CD4-positive, alpha-beta T cell treated with Interleukin-15 for 4 hours (primary cell): ENCODE data around the gene IGSF11.

Experiments
- DNase-seq: peaks from one replicate; pipeline ENCODE4 v3.0.0-alpha.2; 2020; ENCODE audit warnings: low spot score

IGSF11 gene

DNA sequence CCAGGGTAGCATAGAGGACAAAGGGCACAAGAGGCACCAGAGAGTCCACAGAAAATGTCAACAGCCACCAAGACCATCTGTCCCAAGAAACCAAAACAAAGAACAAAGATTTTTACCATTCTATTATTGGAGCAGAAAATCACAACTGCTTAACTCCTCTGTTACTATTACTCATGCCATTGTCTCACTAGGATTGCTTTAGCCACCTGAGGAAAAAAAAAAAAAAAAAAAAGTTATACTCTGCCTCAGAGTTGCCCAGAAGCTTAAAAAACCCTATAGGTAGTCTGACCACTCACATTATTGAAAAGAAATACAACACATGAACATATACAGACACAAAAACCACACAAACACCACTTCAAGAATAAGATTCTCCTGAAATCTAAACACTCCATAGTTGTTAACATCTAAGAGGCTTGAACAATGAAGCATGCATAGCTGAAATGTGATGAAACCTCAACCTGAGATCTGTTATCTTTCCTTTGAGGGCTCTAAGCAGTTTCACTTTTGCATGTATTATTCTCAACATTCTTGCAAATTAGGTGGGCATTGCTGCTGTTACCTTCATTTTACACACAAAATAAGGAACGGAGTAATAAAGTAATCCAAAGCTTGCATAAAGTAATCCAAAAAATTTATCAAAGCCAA is 85.4 kb downstream of the IGSF11 start:
- peak; percentile 6 for DNase-seq

GRCh38 chr3:118948146-118948545 is 86.5 kb downstream of the IGSF11 start:
- DNase-seq, result no peak

- DNase-seq, result no peak
Observed at GRCh38 chr3:118946449-118946848, 88.2 kb downstream of the IGSF11 start.

- no peak for DNase-seq
Observed at GRCh38 chr3:118945834-118946233, 88.8 kb downstream of the IGSF11 start.

- no peak for DNase-seq
Observed at GRCh38 chr3:118943597-118943996, 91.0 kb downstream of the IGSF11 start.

DNA sequence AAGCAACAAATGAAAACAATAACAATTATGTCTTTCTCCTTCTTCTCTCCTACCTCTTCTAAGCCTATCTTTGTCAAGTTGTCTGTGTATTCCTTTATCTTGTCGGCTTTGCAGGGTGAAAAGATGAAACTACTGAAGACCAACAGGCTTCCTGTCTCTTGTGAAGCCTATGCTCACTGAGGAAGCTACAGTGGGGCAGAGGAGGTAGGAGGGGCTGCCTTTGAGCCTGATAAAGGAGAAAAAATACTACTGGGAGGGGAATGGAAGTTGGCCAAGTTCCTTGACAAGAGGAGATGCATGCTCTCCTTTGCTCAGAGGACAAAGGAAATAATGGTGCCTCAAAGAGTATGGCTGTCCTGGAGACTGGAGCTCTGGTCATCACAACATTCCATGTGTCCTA is 92.0 kb downstream of the IGSF11 start:
- no peak for DNase-seq

DNA sequence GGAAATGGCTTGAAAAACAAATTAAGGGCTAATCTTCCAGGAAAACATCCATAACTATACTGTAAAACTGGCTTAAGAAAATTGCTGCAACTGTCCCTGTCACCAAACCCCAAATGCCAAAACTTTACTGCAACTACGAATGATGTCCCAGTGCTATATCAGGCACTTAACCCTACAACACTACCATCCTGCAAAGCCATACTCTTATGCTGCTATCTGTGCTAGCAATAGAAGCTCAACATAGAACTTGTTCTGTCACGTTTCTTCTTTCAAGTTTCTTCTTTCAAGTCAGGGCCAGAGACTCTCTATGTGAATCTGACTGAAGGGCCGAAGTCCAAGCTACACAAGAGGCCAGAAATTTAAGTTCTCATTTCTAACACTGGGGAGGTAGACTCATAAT is 92.5 kb downstream of the IGSF11 start:
- no peak for DNase-seq

- no peak for DNase-seq
Observed at GRCh38 chr3:118941236-118941635, 93.4 kb downstream of the IGSF11 start.

DNA sequence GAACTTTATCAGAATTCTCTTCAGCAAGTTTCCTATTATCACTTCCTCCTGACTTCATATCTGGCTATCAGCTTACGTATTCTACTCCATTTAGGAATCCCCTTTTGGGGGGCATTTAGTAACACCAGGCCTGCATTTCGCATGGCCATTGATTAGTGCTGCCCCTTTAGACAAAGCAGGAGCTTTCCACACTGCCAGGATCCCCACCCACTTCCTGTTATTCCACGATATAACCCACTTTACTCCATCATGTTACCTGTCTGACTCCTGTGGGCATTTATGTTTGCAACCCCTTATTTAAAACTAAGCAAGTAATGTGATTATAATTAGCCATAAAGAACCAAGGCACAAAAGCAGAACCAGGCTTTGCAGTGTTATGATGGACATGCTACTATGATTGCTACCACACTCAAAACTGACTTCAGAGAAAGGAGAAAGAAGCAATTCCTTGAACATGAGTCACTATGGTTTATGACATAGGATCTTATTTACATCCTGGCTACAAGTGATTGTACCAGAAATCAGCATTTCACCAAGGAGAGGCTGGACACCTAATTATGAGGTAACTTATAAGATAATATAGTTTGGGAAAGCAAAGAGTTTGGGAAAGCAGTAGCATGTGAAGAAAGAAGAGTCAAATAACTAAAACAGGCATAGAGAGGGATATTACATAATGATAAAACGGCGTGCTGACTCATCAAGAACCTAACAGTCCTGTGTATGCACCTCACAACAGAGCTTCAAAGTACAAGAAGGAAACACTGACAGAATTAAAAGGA is 96.3 kb downstream of the IGSF11 start:
- no peak for DNase-seq

DNA sequence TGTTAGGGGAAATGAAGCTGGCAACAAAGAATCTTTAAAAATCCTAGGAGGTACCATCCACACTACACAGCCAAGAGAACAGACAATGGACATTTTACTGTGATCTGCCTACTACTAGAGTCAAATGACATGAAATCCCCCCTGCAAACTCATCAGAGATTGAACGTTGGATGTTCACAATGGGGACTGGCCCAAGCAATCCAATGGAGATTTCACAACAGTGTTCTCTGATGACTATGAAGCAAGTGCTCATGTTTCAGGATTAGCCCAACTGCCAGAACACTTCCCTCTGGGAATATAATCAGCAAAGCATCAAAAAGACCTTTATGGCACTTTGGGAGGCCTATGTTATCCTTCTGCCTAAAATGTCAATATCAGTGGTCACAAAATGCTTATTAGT is 97.8 kb downstream of the IGSF11 start:
- DNase-seq, result no peak

DNA sequence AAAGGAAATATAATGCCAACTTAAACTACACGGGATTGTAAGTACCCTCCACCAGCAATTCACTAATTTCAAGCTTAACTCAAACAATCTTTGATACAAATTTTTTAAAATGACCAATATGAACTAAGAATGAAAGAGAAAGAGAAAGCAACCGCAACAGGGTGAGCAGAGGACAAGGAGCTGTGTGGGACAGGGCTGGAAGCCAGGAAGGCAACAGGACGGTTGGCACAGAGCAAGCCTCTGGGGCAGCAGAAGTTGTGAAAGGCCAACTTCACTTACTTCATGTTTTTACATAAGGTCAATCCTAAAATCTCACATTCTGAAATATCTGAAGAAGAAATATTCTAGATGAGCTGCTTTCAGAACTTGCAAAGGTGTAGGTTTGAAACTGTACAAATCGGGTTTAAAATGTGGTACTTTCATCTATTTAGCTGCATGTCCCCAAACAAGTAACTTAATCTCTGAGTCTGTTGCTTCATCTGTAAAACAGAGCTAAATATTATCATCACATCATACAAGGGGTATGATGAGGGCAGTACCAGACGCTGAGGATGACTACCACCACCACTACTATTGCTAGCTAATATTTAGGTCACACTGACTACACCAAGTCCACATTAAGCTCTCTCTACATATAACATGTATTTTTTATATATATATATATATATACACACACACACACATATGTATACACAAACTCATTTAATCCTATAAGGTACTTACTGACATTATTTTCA is 101.7 kb downstream of the IGSF11 start:
- no peak for DNase-seq

- no peak for DNase-seq
Observed at GRCh38 chr3:118931996-118932395, 102.7 kb downstream of the IGSF11 start.

DNA sequence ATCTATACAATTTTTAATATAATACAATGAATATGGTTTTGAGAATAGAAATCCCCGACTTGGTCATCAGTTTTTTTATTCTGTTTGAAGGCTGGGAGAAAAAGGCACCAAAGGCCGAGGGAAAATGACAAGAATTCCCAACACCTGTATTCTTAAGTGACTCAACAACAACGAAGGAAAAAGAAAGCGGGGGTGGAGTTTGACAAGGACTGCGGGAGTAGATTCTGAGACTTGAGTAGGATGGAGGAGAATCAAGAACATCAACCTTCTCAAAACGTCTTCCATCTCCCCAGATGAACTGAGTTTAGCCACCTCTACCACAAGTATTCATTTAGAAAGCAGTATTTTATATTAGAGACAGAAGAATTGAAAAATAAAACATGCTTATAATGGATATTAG is 107.2 kb downstream of the IGSF11 start:
- no peak for DNase-seq

- DNase-seq, result no peak
Observed at GRCh38 chr3:118912188-118912587, 122.5 kb downstream of the IGSF11 start.

GRCh38 chr3:118910332-118910731 is 124.3 kb downstream of the IGSF11 start:
- no peak for DNase-seq

DNA sequence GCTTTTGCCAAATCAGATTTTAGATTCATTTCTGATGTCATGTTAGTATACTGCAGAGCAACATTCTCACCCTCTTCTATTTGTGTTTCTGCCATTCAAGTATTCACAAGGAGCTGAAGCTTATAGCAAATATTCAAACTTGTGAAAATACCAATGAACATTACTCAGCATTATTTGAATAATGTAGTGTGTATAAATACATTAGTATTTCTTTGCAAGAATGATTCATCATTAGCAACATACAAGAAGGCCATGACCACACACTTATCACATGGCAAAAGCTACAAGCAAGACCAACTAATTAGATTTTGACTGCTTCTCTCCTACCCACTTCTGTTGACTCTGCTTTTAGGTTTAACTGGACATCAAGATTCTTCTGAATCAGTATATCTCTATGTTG is 124.9 kb downstream of the IGSF11 start:
- no peak for DNase-seq

DNA sequence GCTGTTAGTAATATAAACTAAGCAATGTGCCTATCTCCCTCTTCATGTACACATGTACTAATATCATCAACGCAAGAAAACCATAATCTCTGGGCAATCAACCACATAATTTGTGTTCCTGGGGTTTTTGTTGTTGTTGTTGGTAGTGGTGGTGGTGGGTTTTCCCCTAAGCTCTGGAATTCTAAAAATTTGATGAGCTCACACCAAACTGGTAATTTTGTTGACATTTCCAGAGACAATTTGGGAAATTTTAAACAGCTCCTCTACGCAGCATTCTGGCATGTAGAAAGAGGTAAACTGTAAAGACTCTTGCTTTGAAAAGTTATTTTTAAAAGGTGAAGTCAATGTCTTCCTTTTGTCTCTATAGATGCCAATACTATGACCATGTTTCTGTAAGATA is 126.7 kb downstream of the IGSF11 start:
- no peak for DNase-seq

DNA sequence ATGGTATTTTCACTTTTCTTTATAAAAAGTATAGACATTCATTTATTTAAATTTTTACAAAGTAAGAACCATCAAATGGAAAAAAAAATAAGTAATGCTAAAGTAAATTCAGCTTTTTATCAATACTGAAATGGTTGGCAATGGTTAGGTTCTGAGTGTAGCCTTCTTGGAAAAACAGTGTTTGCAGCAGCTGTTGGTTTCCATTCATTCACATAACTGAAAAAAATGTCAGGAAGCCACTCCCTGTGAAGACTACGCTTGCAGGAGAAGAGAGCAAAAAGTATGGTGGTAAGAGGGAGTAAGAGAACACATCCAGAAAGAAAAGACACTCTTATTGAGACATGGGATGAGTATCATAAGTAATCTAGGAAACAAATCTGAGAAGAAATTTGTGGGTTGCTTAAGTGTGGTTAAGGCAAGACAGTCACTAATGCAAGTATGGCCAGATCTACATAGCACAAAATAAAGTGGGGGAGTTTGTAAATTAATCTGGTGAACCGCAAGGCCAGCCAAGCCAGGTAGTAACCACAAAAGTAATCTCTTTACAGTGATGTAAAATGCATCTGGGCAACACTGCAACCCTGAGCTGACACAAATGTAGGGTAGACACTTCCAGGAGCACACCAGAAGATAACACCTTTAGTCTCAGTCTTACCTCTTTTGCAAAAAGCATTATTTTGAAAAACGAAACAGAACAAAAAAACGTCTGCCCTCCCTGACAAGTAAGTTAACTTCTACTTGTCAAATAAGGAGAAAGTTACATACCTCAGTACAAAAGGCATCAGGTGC is 133.7 kb downstream of the IGSF11 start:
- no peak for DNase-seq

GRCh38 chr3:118890206-118890605 is 144.4 kb downstream of the IGSF11 start:
- DNase-seq, result no peak

GRCh38 chr3:118889691-118890090 is 145.0 kb downstream of the IGSF11 start:
- DNase-seq, result no peak

DNA sequence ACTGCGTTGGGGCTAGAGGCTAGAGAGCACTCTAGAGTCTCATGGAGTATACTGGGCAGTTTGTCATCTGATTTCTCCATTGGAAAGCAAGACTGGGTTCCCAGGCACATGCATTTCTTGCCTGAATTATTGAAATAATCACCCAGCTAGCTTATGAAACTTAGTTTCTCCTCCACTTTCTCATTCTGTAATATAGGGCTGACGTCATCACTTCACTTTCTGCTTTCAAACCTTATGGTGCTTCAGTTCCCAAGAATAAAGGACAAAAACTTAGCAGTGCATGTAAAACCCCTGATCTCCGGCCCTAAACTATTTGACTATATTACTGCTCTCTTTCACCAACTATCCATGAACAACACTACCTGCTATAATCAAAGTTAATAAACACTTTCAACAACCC is 147.9 kb downstream of the IGSF11 start:
- no peak for DNase-seq

GRCh38 chr3:118884748-118885206 is 149.9 kb downstream of the IGSF11 start:
- peak; percentile 68 for DNase-seq
